NCI-H2196 treated with DMSO at 0.1 percent for 48 hours (cell line): ENCODE results near the gene LCN9.

Experiments
- DNase-seq: peaks from one replicate; lab custom pipeline; 2025; ENCODE audit not compliant: unreplicated experiment; lab: John Stamatoyannopoulos, UW

LCN9 gene

GRCh38 chr9:135696446-135696845, 33.3 kb downstream of the LCN9 start:
- DNase-seq, result no peak

- no peak for DNase-seq
These were observed 34.1 kb downstream of the LCN9 start for GRCh38 chr9:135697226-135697625.

- DNase-seq, result no peak
These were observed 35.1 kb downstream of the LCN9 start for GRCh38 chr9:135698236-135698635.

- DNase-seq, result no peak
These were observed 35.7 kb downstream of the LCN9 start for GRCh38 chr9:135698767-135699166.

- no peak for DNase-seq
These were observed 36.3 kb downstream of the LCN9 start, which contains the start of gene SOHLH1 for GRCh38 chr9:135699440-135699839. Gene SOHLH1 (minus strand): TSS chr9:135699481. CDS start chr9:135699467, 14 bp downstream.

GRCh38 chr9:135700525-135700924, 37.4 kb downstream of the LCN9 start:
- DNase-seq, result no peak

GRCh38 chr9:135701067-135701958, 38.2 kb downstream of the LCN9 start:
- DNase-seq, result no peak

- DNase-seq, result peak; percentile 26
These were observed 39.0 kb downstream of the LCN9 start, which contains the start of gene KCNT1 for GRCh38 chr9:135701959-135702721. Gene KCNT1 (plus strand): TSS chr9:135702185. CDS start chr9:135702259, 74 bp downstream.

- no peak for DNase-seq
These were observed 40.6 kb downstream of the LCN9 start for GRCh38 chr9:135703726-135704125.

GRCh38 chr9:135704483-135704882, 41.4 kb downstream of the LCN9 start:
- DNase-seq, result no peak

GRCh38 chr9:135705376-135705775, 42.3 kb downstream of the LCN9 start:
- DNase-seq, result no peak

GRCh38 chr9:135706288-135706687, 43.2 kb downstream of the LCN9 start:
- DNase-seq, result no peak

- no peak for DNase-seq
These were observed 44.4 kb downstream of the LCN9 start for GRCh38 chr9:135707252-135708138.

- DNase-seq, result no peak
These were observed 45.1 kb downstream of the LCN9 start for GRCh38 chr9:135708164-135708563.

GRCh38 chr9:135711391-135711790, 48.3 kb downstream of the LCN9 start:
- DNase-seq, result peak; percentile 74

- no peak for DNase-seq
These were observed 48.8 kb downstream of the LCN9 start for GRCh38 chr9:135711881-135712280.

- no peak for DNase-seq
These were observed 49.6 kb downstream of the LCN9 start for GRCh38 chr9:135712613-135713295.

- DNase-seq, result no peak
These were observed 51.3 kb downstream of the LCN9 start for GRCh38 chr9:135714242-135715055.

- no peak for DNase-seq
These were observed 52.0 kb downstream of the LCN9 start for GRCh38 chr9:135715056-135715595.
